HepG2 (cell line): ENCODE measurements around the gene HOXA11. TPM values are rescaled to one million over a fixed set of nuclear protein-coding genes. Genes with fewer than 3 reads are reported as not detected.

Experiments
- ATAC-seq: fragments of 200-7000 bp; cut with Tn5 transposase; 3 replicates; pipeline ENCODE4 v1.9.1; 2020; ENCODE audit warnings: mild to moderate bottlenecking, moderate library complexity
- BruUV-seq: library from RNA; stranded (reverse); fragments of 400-500 nt; replicated peaks from 2 replicates; lab custom pipeline; 2021; lab: Mats Ljungman, UMichigan
- CTCF ChIA-PET: fragments of 300-600 bp; formaldehyde crosslinking; extraction: SDS; loops from one replicate; lab custom pipeline; 2021; ENCODE audit warnings: low total read pairs, inconsistent platforms, low intra/inter-chr PET ratio; lab: Yijun Ruan, JAX
- POLR2A ChIA-PET: fragments of 350-600 bp; sonication (Branson Sonifier 250); formaldehyde crosslinking; loops from one replicate; lab custom pipeline; 2020; ENCODE audit warnings: antibody characterized with exemption, inconsistent platforms; lab: Yijun Ruan, JAX
- DNase-seq: peaks from one replicate; pipeline ENCODE4 v3.0.0-alpha.2; 2015; ENCODE audit warnings: low spot score
- FAIRE-seq: peaks from 3 replicates; lab custom pipeline; 2011; peaks lifted over from hg19 to GRCh38; lab: Jason Lieb, UNC
- H2AFZ ChIP-seq: one replicate; pipeline ENCODE4 v1.6.1; 2011; ENCODE audit warnings: low read length, inconsistent platforms
- H3K27ac ChIP-seq: fragments of 300-600 bp; 3 replicates; pipeline ENCODE4 v1.8.0; 2011; ENCODE audit warnings: mixed run types, mild to moderate bottlenecking, mixed read lengths, low read length, inconsistent platforms; ENCODE audit not compliant: insufficient read depth; ENCODE audit errors: extremely low read length
- H3K27me3 ChIP-seq, 2 experiments: fragments of 200-600 bp in 1 of 2; 2 replicates in 1 of 2; 3 replicates in 1 of 2; pipeline versions ENCODE4 v1.6.0 to v1.8.0; 2011; ENCODE audit warnings: low read length in 2 of 2, mild to moderate bottlenecking in 2 of 2, moderate library complexity in 2 of 2, inconsistent platforms in 1 of 2; ENCODE audit not compliant: insufficient read depth in 2 of 2, control insufficient read depth in 1 of 2
- H3K36me3 ChIP-seq, 2 experiments: fragments of 200-600 bp in 1 of 2; replicated peaks in 1 of 2; 2 replicates in 1 of 2; 3 replicates in 1 of 2; pipeline versions ENCODE4 v1.5.1 to v1.8.0; 2011; ENCODE audit warnings: low read length in 2 of 2, inconsistent platforms in 1 of 2; ENCODE audit not compliant: insufficient read depth in 2 of 2, control insufficient read depth in 1 of 2
- H3K4me1 ChIP-seq: 2 replicates; pipeline ENCODE4 v1.5.1; 2012; ENCODE audit warnings: low read length, inconsistent platforms; ENCODE audit not compliant: insufficient read depth
- H3K4me2 ChIP-seq: 2 replicates; pipeline ENCODE4 v1.6.0; 2011; ENCODE audit warnings: low read depth, low read length, inconsistent platforms
- H3K4me3 ChIP-seq, 3 experiments: fragments of 200-600 bp in 1 of 3; sonication (generic), shearing (Covaris generic) in 1 of 3; replicated peaks in 1 of 3; 2 replicates each; pipeline ENCODE4 v1.5.1; 2011 to 2016; ENCODE audit warnings: low read length in 3 of 3, inconsistent platforms in 2 of 3, low read depth in 2 of 3, mild to moderate bottlenecking in 2 of 3, control low read depth in 1 of 3, mixed read lengths in 1 of 3; ENCODE audit not compliant: insufficient read depth in 1 of 3
- H3K79me2 ChIP-seq: one replicate; pipeline ENCODE4 v1.6.1; 2011; ENCODE audit warnings: low read length, inconsistent platforms; ENCODE audit not compliant: insufficient read depth
- H3K9ac ChIP-seq: 2 replicates; pipeline ENCODE4 v1.6.0; 2011; ENCODE audit warnings: mild to moderate bottlenecking, low read depth, low read length, inconsistent platforms; ENCODE audit not compliant: insufficient read depth
- H3K9me3 ChIP-seq: 2 replicates; pipeline ENCODE4 v1.5.1; 2012; ENCODE audit warnings: mild to moderate bottlenecking, low read length
- H4K20me1 ChIP-seq: 2 replicates; pipeline ENCODE4 v1.6.0; 2011; ENCODE audit warnings: inconsistent platforms, mild to moderate bottlenecking, low read length, moderate library complexity; ENCODE audit not compliant: insufficient read depth
- BRCA1 ChIP-seq: sonication (generic); formaldehyde crosslinking; IDR thresholded peaks from 2 replicates; pipeline ENCODE4 v1.4.0; 2020; ENCODE audit warnings: missing genetic modification reagents
- CCDC6 ChIP-seq: sonication (generic); formaldehyde crosslinking; IDR thresholded peaks from 2 replicates; pipeline ENCODE4 v1.8.1; 2022; ENCODE audit warnings: mild to moderate bottlenecking, missing genetic modification reagents, moderate library complexity
- CENPT ChIP-seq: sonication (generic); formaldehyde crosslinking; IDR thresholded peaks from 2 replicates; pipeline ENCODE4 v1.8.0; 2022; ENCODE audit warnings: low read depth, mild to moderate bottlenecking, moderate library complexity, missing genetic modification reagents
- KDM1A ChIP-seq: IDR thresholded peaks from 2 replicates; pipeline ENCODE4 v1.6.1; 2016; ENCODE audit warnings: missing compliant biosample characterization
- SMAD9 ChIP-seq: sonication (generic); formaldehyde crosslinking; IDR thresholded peaks from 2 replicates; pipeline ENCODE4 v1.5.1; 2020; ENCODE audit warnings: mild to moderate bottlenecking, missing genetic modification reagents
- SOX5 ChIP-seq: IDR thresholded peaks from 2 replicates; pipeline ENCODE4 v1.6.1; 2016; ENCODE audit warnings: borderline replicate concordance
- SP5 ChIP-seq: IDR thresholded peaks from 2 replicates; pipeline ENCODE4 v1.6.1; 2016; ENCODE audit warnings: low read depth, borderline replicate concordance
- ZNF570 ChIP-seq: sonication (generic); formaldehyde crosslinking; IDR thresholded peaks from 2 replicates; pipeline ENCODE4 v1.4.0; 2020; ENCODE audit warnings: mild to moderate bottlenecking, missing genetic modification reagents, borderline replicate concordance
- ZNF674 ChIP-seq: sonication (generic); formaldehyde crosslinking; IDR thresholded peaks from 2 replicates; pipeline ENCODE4 v1.5.0; 2020; ENCODE audit warnings: low read depth, mild to moderate bottlenecking, missing genetic modification reagents
- ZNF703 ChIP-seq: sonication (generic); formaldehyde crosslinking; IDR thresholded peaks from 2 replicates; pipeline ENCODE4 v1.5.1; 2020; ENCODE audit warnings: missing genetic modification reagents, mild to moderate bottlenecking, moderate library complexity, borderline replicate concordance
- WGBS: methylation state at CpG from one replicate; pipeline ENCODE4 v1.1.6; 2017; ENCODE audit warnings: low lambda C conversion rate; 5-methylcytosine and 5-hydroxymethylcytosine counted together
- in situ Hi-C: cut with HindIII; loops from 2 replicates; pipeline ENCODE4 v1.10.0; 2017; ENCODE audit warnings: low pct_unique_long_range_greater_than_20kb; ENCODE audit not compliant: extremely low pct_ligation_motif_present
- intact Hi-C: fragments of 100-400 bp; cut with micrococcal nuclease; formaldehyde crosslinking; loops from one replicate; pipeline ENCODE4 v1.10.0; 2022; ENCODE audit not compliant: unreplicated experiment
- polyA plus RNA-seq, 8 experiments: library from polyadenylated mRNA; depleted of rRNA in 3 of 8; stranded (reverse) in 7 of 8; unstranded in 1 of 8; fragments of >200 nt; fragmentation: Illumina TruSeq in 4 of 8; extraction: Trizol in 4 of 8; gene quantifications; 2 replicates each; pipeline versions ENCODE4 v1.2.1 to v1.2.3, GENCODE V29; 2011 to 2016; ENCODE audit warnings: low read depth in 4 of 8, missing spikeins in 1 of 8, mixed read lengths in 1 of 8; ENCODE audit not compliant: insufficient read depth in 1 of 8
- total RNA-seq, 5 experiments: library from RNA; depleted of rRNA; stranded (reverse); fragments of >200 nt; fragmentation: Illumina TruSeq; extraction: Trizol; gene quantifications; 2 replicates each; pipeline ENCODE4 v1.2.3, GENCODE V29; 2016; ENCODE audit warnings: low read depth in 1 of 5
- TF ChIP-seq, protein P1 (sequence below): fragments of 450-650 bp; IDR thresholded peaks from 2 replicates; pipeline ENCODE4 v1.6.1; 2016
- TF ChIP-seq, protein P2 (sequence below): sonication (generic); formaldehyde crosslinking; IDR thresholded peaks from 2 replicates; pipeline ENCODE4 v1.5.0; 2020; ENCODE audit warnings: mild to moderate bottlenecking, missing genetic modification reagents
- TF ChIP-seq, protein P3 (sequence below): sonication (generic); formaldehyde crosslinking; IDR thresholded peaks from 2 replicates; pipeline ENCODE4 v1.4.0; 2020; ENCODE audit warnings: mild to moderate bottlenecking, missing genetic modification reagents

The HOXA11 gene
- total and polyA plus RNA-seq, 2 of the 13 experiments (the other 11 are each of a cell fraction or from before 2014, with no cell fraction given), result not detected

DNA sequence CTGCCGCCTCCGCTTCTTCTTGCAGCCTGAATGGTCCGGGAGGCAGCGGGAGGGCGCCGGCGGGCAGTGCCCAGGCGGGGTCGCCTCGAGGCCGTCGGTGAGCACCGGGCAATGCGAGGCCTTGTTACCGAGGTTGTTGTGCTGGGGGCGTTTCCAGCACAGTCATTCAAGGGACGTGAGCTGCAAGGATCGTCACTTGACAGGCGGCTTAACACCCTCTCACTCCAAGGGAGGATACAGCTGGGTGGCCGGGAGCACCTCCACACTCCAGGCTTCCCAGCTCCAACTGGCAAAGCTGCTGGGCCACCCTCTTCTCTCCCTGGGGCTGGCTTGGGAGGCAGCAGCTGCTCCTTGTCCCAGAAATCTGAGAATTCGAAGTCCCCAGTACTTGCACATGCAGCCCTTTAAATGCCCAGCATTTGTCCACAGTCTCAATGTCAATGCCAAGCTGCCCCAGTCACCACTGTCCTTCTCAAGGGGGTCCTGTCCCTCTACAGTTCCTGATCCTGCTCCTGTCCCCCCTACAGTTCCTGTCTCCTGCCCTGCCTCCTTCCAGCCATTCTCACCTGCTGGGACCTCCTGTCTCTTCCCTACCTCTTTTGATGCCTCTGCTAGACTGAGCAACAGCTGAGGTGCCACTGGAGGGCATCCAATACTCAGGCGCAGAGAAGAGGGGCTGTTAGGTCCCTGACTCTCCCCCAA, 4.4 kb upstream of the HOXA11 start:
- TF ChIP-seq ZNF703 (CRISPR knock-in tag) (no peak), KDM1A (no peak), CCDC6 (no peak), ZNF570 (CRISPR knock-in tag) (no peak), ZNF674 (CRISPR knock-in tag) (no peak), BRCA1 (CRISPR knock-in tag) (no peak), SMAD9 (CRISPR knock-in tag) (no peak), CENPT (no peak), SOX5 (CRISPR knock-in tag) (no peak), SP5 (CRISPR knock-in tag) (no peak)
- TF ChIP-seq, protein P1, sequence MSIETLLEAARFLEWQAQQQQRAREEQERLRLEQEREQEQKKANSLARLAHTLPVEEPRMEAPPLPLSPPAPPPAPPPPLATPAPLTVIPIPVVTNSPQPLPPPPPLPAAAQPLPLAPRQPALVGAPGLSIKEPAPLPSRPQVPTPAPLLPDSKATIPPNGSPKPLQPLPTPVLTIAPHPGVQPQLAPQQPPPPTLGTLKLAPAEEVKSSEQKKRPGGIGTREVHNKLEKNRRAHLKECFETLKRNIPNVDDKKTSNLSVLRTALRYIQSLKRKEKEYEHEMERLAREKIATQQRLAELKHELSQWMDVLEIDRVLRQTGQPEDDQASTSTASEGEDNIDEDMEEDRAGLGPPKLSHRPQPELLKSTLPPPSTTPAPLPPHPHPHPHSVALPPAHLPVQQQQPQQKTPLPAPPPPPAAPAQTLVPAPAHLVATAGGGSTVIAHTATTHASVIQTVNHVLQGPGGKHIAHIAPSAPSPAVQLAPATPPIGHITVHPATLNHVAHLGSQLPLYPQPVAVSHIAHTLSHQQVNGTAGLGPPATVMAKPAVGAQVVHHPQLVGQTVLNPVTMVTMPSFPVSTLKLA, result no peak
- TF ChIP-seq, protein P2, sequence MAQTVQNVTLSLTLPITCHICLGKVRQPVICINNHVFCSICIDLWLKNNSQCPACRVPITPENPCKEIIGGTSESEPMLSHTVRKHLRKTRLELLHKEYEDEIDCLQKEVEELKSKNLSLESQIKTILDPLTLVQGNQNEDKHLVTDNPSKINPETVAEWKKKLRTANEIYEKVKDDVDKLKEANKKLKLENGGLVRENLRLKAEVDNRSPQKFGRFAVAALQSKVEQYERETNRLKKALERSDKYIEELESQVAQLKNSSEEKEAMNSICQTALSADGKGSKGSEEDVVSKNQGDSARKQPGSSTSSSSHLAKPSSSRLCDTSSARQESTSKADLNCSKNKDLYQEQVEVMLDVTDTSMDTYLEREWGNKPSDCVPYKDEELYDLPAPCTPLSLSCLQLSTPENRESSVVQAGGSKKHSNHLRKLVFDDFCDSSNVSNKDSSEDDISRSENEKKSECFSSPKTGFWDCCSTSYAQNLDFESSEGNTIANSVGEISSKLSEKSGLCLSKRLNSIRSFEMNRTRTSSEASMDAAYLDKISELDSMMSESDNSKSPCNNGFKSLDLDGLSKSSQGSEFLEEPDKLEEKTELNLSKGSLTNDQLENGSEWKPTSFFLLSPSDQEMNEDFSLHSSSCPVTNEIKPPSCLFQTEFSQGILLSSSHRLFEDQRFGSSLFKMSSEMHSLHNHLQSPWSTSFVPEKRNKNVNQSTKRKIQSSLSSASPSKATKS (CRISPR knock-in tag), result no peak
- TF ChIP-seq, protein P3, sequence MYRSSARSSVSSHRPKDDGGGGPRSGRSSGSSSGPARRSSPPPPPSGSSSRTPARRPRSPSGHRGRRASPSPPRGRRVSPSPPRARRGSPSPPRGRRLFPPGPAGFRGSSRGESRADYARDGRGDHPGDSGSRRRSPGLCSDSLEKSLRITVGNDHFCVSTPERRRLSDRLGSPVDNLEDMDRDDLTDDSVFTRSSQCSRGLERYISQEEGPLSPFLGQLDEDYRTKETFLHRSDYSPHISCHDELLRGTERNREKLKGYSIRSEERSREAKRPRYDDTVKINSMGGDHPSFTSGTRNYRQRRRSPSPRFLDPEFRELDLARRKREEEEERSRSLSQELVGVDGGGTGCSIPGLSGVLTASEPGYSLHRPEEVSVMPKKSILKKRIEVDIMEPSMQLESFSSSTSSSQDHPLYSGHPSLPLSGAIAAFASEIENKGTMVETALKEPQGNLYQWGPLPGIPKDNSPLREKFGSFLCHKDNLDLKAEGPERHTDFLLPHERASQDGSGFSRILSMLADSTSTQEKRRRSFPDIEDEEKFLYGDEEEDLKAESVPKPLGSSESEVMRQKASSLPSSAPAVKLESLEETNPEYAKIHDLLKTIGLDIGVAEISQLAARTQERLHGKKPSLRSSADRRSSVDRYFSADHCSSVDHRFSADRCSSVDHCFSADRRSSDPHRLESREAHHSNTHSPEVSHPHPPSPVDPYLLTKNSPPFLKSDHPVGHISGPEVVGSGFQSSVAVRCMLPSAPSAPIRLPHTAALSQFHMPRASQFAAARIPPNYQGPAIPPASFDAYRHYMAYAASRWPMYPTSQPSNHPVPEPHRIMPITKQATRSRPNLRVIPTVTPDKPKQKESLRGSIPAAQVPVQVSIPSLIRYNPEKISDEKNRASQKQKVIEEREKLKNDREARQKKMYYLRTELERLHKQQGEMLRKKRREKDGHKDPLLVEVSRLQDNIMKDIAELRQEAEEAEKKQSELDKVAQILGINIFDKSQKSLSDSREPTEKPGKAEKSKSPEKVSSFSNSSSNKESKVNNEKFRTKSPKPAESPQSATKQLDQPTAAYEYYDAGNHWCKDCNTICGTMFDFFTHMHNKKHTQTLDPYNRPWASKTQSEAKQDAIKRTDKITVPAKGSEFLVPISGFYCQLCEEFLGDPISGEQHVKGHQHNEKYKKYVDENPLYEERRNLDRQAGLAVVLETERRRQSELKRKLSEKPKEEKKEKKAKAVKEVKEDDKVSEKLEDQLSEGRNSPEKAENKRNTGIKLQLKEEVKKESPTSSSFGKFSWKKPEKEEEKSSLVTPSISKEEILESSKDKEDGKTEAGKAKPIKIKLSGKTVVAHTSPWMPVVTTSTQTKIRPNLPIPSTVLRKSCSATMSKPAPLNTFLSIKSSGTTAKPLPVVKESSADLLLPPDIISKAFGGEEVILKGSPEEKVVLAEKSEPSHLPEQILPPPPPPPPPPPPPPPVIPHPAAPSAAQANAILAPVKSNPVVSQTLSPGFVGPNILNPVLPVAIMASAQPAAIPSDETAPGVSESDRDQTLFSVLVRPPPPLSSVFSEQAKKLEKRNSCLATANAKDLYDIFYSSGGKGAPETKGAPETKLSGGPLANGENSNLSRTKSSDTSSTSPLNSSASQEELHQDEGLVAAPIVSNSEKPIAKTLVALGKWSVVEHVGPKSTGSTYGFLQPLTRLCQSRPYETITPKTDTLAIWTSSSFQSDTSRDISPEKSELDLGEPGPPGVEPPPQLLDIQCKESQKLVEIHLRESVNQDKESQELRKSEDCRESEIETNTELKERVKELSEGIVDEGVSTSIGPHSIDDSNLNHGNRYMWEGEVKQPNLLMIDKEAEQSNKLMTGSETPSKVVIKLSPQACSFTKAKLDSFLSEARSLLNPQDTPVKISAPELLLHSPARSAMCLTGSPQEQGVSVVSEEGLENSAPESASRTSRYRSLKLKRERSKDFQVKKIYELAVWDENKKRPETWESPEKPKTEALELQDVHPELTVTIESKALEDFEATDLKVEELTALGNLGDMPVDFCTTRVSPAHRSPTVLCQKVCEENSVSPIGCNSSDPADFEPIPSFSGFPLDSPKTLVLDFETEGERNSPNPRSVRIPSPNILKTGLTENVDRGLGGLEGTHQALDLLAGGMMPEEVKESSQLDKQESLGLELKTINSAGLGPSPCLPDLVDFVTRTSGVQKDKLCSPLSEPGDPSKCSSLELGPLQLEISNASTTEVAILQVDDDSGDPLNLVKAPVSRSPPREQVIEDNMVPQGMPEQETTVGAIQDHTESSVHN (CRISPR knock-in tag), result no peak
- H3K27me3 ChIP-seq, result peaks cover 27 to 92% of the 10 kb centered on the region in 2 experiments
- intact Hi-C loops, result no loop called here
- DNase-seq, result no peak
- POLR2A ChIA-PET, result no interaction called here
- WGBS, result 33% methylated on average over 14 of the region's 22 CpGs
- H3K9me3 ChIP-seq, result no peaks in the 10 kb centered on the region
- in situ Hi-C loops, result no loop called here
- H3K9ac ChIP-seq, result no peak overlapping the region
- no peak overlapping the region for H3K4me2 ChIP-seq
- H3K4me1 ChIP-seq, result peaks cover 21% of the 10 kb centered on the region; the same call in 1 of the 2 replicates
- no peak overlapping the region for H2AFZ ChIP-seq
- FAIRE-seq, result no peak
- H3K79me2 ChIP-seq, result no peaks in the 10 kb centered on the region
- no TSS peak for BruUV-seq
- peak overlapping the region in 1 of 3 experiments; percentile 18; a peak in 1 of 6 replicates for H3K4me3 ChIP-seq
- peaks cover 6% of the 10 kb centered on the region; the same call in 1 of the 2 replicates for H4K20me1 ChIP-seq
- H3K27ac ChIP-seq, result no peak overlapping the region
- no peak for ATAC-seq
- H3K36me3 ChIP-seq, result no peaks in the 10 kb centered on the region
- CTCF ChIA-PET, result no interaction called here
